Measurements from ENCODE around the gene CHIT1.

CHIT1 gene

DNA sequence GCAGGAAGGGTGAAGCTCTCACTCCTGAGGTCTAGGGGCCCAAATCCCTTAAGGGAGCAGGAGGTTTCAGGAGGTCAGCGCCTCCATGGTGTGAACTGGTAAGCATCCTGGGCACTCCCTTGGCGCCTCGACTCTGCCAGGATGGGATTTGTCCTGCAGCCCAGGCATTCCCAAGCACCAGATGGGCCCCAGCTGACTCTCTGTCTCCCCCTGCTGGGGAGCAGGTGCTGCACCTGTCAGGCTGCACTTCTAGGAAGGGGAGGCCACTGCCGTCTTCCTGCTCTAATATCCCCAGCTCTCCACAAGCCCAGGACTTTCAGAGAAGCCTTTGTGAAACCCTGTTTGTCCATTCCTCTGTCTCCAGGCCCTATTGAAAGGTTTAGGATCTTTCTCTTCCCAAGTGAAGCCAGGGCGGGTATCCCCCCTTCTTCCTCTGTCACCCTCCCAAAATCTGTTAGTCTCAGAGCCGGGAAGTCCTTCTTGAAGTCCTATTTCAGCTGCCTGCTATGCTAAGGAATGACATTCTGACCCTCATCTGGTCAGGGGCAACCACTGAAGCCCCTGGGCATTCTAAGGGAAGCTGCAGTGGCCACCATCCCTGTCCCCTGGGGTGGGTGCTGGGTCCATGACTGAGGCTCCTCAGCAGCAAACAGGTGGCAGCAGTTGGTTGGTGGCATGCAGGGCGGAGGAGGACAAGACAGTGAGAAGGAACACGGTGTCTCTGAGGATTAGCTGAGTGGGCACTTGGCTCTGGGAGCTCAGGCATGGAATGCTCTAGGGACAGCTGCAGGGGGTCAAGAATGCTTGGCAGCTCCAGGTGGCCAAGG lies 57.1 kb downstream of the CHIT1 start:
- DNase-seq, result peak; percentile 76

GRCh38 chr1:203171341-203172183 lies 57.9 kb downstream of the CHIT1 start:
- DNase-seq, result no peak

- DNase-seq, result no peak
Observed at GRCh38 chr1:203170625-203171330, 58.7 kb downstream of the CHIT1 start.

GRCh38 chr1:203169770-203170520 lies 59.5 kb downstream of the CHIT1 start:
- DNase-seq, result no peak

GRCh38 chr1:203168991-203169390 lies 60.5 kb downstream of the CHIT1 start:
- DNase-seq, result no peak

- DNase-seq, result no peak
Observed at GRCh38 chr1:203168256-203168786, 61.2 kb downstream of the CHIT1 start.

- no peak for DNase-seq
Observed at GRCh38 chr1:203167913-203168200, 61.6 kb downstream of the CHIT1 start.

DNA sequence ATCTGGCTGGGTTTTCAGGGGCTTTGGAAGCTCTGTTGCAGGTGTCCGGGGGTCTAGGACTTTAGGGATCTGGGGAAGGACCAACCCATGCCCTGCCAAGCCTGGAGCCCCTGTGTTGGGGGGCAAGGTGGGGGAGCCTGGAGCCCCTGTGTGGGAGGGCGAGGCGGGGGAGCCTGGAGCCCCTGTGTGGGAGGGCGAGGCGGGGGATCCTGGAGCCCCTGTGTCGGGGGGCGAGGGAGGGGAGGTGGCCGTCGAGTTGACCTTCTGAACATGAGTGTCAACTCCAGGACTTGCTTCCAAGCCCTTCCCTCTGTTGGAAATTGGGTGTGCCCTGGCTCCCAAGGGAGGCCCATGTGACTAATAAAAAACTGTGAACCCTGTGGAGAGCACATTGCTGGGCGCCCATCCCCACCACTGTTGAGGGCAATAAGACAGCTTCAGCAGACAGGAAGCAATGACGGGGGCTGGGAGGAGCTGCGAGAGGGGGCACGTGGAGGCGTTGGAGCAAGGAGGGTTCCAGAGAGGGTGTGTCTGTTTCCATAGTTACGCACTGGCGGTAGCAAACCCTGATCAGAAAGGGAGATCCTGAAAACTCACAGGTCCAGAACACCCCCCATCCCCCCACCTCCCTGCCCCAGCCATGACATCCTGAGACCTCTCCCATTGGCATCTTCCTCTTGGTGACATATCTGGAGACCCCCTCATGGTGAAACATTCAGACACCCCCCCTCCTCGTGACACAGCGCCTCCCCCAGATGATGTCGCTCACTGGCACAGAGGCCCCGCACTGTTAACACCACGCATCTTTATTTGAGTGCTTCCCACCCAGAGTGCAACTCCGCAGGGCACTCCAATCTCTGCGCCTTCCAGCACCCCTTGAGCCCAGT lies 62.2 kb downstream of the CHIT1 start:
- no peak for DNase-seq

DNA sequence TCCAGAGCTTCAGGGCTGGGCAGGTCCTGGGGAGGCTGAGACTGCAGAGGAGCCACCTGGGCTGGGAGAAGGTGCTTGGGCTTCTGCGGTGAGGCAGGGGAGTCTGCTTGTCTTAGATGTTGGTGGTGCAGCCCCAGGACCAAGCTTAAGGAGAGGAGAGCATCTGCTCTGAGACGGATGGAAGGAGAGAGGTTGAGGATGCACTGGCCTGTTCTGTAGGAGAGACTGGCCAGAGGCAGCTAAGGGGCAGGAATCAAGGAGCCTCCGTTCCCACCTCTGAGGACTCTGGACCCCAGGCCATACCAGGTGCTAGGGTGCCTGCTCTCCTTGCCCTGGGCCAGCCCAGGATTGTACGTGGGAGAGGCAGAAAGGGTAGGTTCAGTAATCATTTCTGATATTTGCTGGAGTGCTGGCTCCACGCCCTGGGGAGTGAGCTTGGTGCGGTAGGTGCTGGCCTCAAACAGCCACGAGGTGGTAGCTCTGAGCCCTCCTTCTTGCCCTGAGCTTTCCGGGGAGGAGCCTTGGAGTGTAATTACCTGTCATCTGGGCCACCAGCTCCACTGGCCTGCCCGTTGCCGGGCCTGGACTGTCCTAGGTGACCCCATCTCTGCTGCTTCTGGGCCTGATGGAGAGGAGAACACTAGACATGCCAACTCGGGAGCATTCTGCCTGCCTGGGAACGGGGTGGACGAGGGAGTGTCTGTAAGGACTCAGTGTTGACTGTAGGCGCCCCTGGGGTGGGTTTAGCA lies 63.1 kb downstream of the CHIT1 start:
- DNase-seq, result no peak
